AG09319 (cell line): ENCODE measurements around the gene EPHB1.

Source experiments
- DNase-seq: peaks from one replicate; pipeline ENCODE4 v3.0.0-alpha.2; 2010; ENCODE audit warnings: low read depth; ENCODE audit errors: extremely low read depth
- CTCF ChIP-seq: IDR thresholded peaks from 2 replicates; pipeline ENCODE4 v1.5.1; 2011; ENCODE audit warnings: low read depth, mild to moderate bottlenecking, inconsistent platforms, low read length, moderate library complexity

Gene EPHB1

DNA sequence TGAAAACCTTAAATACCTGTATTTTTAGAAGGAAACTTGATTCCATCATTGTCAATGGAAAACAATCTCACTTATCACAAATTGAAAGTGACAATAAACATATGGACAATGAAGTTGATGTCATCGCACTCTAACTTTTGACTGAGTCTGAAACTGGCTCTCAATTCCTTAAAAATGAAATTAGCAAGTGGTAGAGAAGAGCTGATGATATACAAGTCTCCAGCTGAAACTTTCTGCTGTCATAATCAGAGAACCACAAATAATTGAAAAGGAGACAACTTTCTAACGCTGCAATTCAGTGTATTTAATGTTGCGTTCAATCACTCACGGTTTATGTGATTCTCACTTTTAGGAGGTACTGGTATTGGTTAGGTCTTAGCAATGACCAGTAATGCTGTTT is 37.5 kb downstream of the EPHB1 start:
- TF ChIP-seq CTCF = no peak

DNA sequence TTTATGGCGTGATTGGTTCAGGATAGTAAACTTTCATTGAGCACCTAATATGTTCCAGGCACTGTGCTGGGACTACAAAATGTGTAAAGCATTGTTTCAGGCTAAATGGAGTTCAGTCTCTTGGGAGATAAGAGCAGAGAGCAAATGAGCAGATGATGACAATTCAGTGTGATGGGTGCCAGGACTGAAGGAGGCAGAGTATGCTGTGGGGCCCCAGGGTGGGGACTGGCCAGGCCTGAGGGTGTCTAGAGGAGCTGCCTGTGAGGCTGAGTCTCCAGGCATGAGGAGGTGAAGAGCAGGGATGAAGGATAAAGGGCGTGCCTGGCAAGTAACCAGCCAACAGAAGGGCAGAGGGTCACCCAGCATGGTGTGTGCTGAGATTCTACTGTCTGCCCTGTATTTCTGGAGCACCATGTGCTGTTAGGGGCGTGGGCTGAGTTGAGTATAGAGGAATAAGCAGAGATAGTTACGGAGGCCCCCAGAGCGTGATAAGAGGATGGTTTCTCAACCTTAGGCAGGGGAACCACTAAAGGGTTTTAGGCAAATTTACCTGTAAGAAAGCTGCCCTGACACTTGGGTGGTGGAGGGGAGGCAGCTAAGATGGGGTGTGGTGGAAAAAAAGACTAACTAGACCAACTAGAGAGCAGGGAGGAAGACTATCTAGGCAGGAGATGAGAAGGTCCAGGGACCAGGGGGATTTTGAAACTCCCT is 38.5 kb downstream of the EPHB1 start:
- TF ChIP-seq CTCF = no peak

More for the DNA sequence above, 37.5 kb downstream of the EPHB1 start:
- no peak for DNase-seq

GRCh38 chr3:134836921-134837320 is 41.9 kb downstream of the EPHB1 start:
- no peak for DNase-seq
- no peak for TF ChIP-seq CTCF

More for the DNA sequence above, 38.5 kb downstream of the EPHB1 start:
- DNase-seq = no peak

DNA sequence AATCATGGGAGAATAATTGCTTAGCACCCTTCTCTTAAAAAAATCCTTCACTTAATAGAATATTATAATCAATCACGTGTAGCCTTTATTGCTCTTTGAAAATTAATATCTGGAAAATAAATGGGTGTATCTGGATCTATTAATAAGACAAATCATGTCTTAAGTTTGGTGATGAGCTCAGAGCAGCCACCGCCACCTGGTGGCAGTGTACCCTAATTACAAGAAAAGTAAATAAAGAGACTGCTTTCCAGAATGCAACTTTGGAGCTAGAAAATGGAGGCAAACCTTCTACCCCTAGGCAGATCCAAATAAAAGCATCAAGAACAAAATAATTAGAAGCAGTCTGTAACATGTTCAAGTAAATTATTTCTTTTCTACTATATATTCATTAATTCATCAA is 43.5 kb downstream of the EPHB1 start:
- no peak for DNase-seq
- TF ChIP-seq CTCF = peak; percentile 18

- DNase-seq = no peak
- no peak for TF ChIP-seq CTCF
Measured at GRCh38 chr3:134839422-134839821, 44.4 kb downstream of the EPHB1 start.

GRCh38 chr3:134839990-134840389 is 44.9 kb downstream of the EPHB1 start:
- no peak for TF ChIP-seq CTCF
- DNase-seq = no peak

GRCh38 chr3:134840459-134840858 is 45.4 kb downstream of the EPHB1 start:
- no peak for DNase-seq
- no peak for TF ChIP-seq CTCF
